ENCODE data around the gene SV2B. TPM values are rescaled to one million over a fixed set of nuclear protein-coding genes. Genes with fewer than 3 reads are reported as not detected.

SV2B gene
- total RNA-seq, 1 experiment from 2014 or later, result not detected

- no peaks in the 10 kb centered on the region for H4K20me1 ChIP-seq (ENCODE audit: control insufficient read depth, insufficient read depth, insufficient read length)
- H3K4me2 ChIP-seq (ENCODE audit: insufficient read depth, insufficient read length, low read length), result no peak overlapping the region
- no peak overlapping the region for H3K23ac ChIP-seq (ENCODE audit: insufficient read length, low read depth, low read length)
- WGBS (ENCODE audit: extremely low coverage, insufficient read length, low lambda C conversion rate), result no CpG with 5 or more reads among the region's 6 CpGs
- no peak overlapping the region for H3K56ac ChIP-seq (ENCODE audit: insufficient read length, low read depth, low read length)
- H3K27ac ChIP-seq (ENCODE audit: insufficient read length, low read depth, low read length), result no peak overlapping the region
- TF ChIP-seq CTCF (conservative IDR thresholded peaks at IDR 0.05), result no peak
- H3K27me3 ChIP-seq (ENCODE audit: insufficient read depth, low read length), result no peaks in the 10 kb centered on the region
- no peaks in the 10 kb centered on the region for H3K4me1 ChIP-seq (ENCODE audit: insufficient read depth, low read length)
- no peak overlapping the region for H2AK5ac ChIP-seq (ENCODE audit: insufficient read length, low read length)
- H3T11ph ChIP-seq (ENCODE audit: low read length), result no peak overlapping the region
- H2AFZ ChIP-seq (ENCODE audit: low read length), result no peak overlapping the region
- H3K9me3 ChIP-seq (ENCODE audit: control insufficient read depth, low read depth, low read length), result no peaks in the 10 kb centered on the region
- no peak overlapping the region for H2BK20ac ChIP-seq (ENCODE audit: low read depth, low read length, poor library complexity, severe bottlenecking)
- Mint-ChIP-seq H3K36me3 (ENCODE audit: insufficient read depth in 1 of 3, low read depth in 3 of 3) (no peaks in the 10 kb centered on the region), H3K4me1 (peaks cover 16 to 17% of the 10 kb centered on the region in 2 experiments), H3K27me3 (ENCODE audit: low read depth) (peaks cover 25% of the 10 kb centered on the region), H3K4me3 (no peak overlapping the region), H3K9me3 (no peaks in the 10 kb centered on the region), H3K27ac (no peak overlapping the region)
- DNase-seq, result no peak
- no peak overlapping the region for H4K8ac ChIP-seq (replicated peaks; ENCODE audit: insufficient read length, low read depth, low read length)
- H3K23me2 ChIP-seq (ENCODE audit: insufficient read length, low read depth, low read length, poor library complexity, severe bottlenecking), result no peaks in the 10 kb centered on the region
- H3K79me1 ChIP-seq (ENCODE audit: insufficient read depth, low read depth, low read length, poor library complexity, severe bottlenecking), result no peaks in the 10 kb centered on the region
- no peak overlapping the region for H2BK5ac ChIP-seq (ENCODE audit: insufficient read length, low read length)
- no peak overlapping the region for H2BK120ac ChIP-seq (ENCODE audit: low read depth, low read length, poor library complexity, severe bottlenecking)
- H3K9ac ChIP-seq (ENCODE audit: extremely low read depth, insufficient read length, low read length), result no peak overlapping the region
- no peak overlapping the region for H3K14ac ChIP-seq (ENCODE audit: insufficient read depth, low read length)
- H3K4ac ChIP-seq (ENCODE audit: low read depth, low read length), result no peak overlapping the region
- H3K79me2 ChIP-seq (ENCODE audit: insufficient read depth, low read length), result no peaks in the 10 kb centered on the region
- H2BK12ac ChIP-seq (ENCODE audit: insufficient read length, low read depth, low read length), result no peak overlapping the region
- no peak overlapping the region for H3K18ac ChIP-seq (ENCODE audit: insufficient read length, low read depth, low read length)
- no peak overlapping the region for H2BK15ac ChIP-seq (ENCODE audit: low read depth, low read length)
- H4K91ac ChIP-seq (ENCODE audit: insufficient read length, low read depth, low read length), result no peak overlapping the region
- H4K5ac ChIP-seq (ENCODE audit: insufficient read length, low read depth, low read length), result no peak overlapping the region
These were observed 131.6 kb downstream of the SV2B start for GRCh38 chr15:91231703-91232102.

Data from H9 (cell line).